ENCODE measurements around the gene OPRM1. TPM values are rescaled to one million over a fixed set of nuclear protein-coding genes. Genes with fewer than 3 reads are reported as not detected.

The OPRM1 gene
- total RNA-seq, 1 donor from 2014 or later: not detected

- no peak for DNase-seq (ENCODE audit: low spot score)
- peaks cover 5% of the 10 kb centered on the region for H3K4me1 Mint-ChIP-seq (ENCODE audit: low read depth)
- H3K27ac Mint-ChIP-seq (ENCODE audit: unreplicated experiment): peak overlapping the region; percentile 1
- no peak overlapping the region for H3K4me3 Mint-ChIP-seq (ENCODE audit: unreplicated experiment)
- peaks cover 3% of the 10 kb centered on the region for H3K36me3 Mint-ChIP-seq (ENCODE audit: low read depth)
- no peak for TF ChIP-seq CTCF (IDR thresholded peaks at IDR 0.05)
- peaks cover 3% of the 10 kb centered on the region for H3K9me3 Mint-ChIP-seq (ENCODE audit: low read depth)
- H3K27me3 Mint-ChIP-seq (ENCODE audit: low read depth): no peaks in the 10 kb centered on the region
Observed at GRCh38 chr6:154164397-154164796, 125.4 kb downstream of the OPRM1 start.

- H3K4me1 Mint-ChIP-seq (ENCODE audit: low read depth): peaks cover 5% of the 10 kb centered on the region
Observed at GRCh38 chr6:154165478-154165877, 126.4 kb downstream of the OPRM1 start.

GRCh38 chr6:154166140-154166539, 127.1 kb downstream of the OPRM1 start:
- Mint-ChIP-seq H3K4me3 (ENCODE audit: unreplicated experiment) (no peak overlapping the region), H3K4me1 (ENCODE audit: low read depth) (peaks cover 5% of the 10 kb centered on the region), H3K27ac (ENCODE audit: unreplicated experiment) (no peak overlapping the region), H3K27me3 (ENCODE audit: low read depth) (no peaks in the 10 kb centered on the region), H3K9me3 (ENCODE audit: low read depth) (peaks cover 3% of the 10 kb centered on the region), H3K36me3 (ENCODE audit: low read depth) (peaks cover 3% of the 10 kb centered on the region)
- no peak for TF ChIP-seq CTCF (IDR thresholded peaks at IDR 0.05)
- DNase-seq (ENCODE audit: low spot score): no peak

More at GRCh38 chr6:154165478-154165877, 126.4 kb downstream of the OPRM1 start:
- Mint-ChIP-seq H3K9me3 (ENCODE audit: low read depth) (peaks cover 3% of the 10 kb centered on the region), H3K36me3 (ENCODE audit: low read depth) (peaks cover 3% of the 10 kb centered on the region), H3K27ac (ENCODE audit: unreplicated experiment) (no peak overlapping the region), H3K4me3 (ENCODE audit: unreplicated experiment) (no peak overlapping the region), H3K27me3 (ENCODE audit: low read depth) (no peaks in the 10 kb centered on the region)
- TF ChIP-seq CTCF (IDR thresholded peaks at IDR 0.05): no peak
- no peak for DNase-seq (ENCODE audit: low spot score)

GRCh38 chr6:154167126-154167525, 128.1 kb downstream of the OPRM1 start:
- no peak overlapping the region for H3K27ac Mint-ChIP-seq (ENCODE audit: unreplicated experiment)
- no peak for DNase-seq (ENCODE audit: low spot score)
- H3K9me3 Mint-ChIP-seq (ENCODE audit: low read depth): peaks cover 3% of the 10 kb centered on the region
- TF ChIP-seq CTCF (IDR thresholded peaks at IDR 0.05): no peak
- H3K36me3 Mint-ChIP-seq (ENCODE audit: low read depth): peaks cover 3% of the 10 kb centered on the region
- H3K4me3 Mint-ChIP-seq (ENCODE audit: unreplicated experiment): no peak overlapping the region
- peaks cover 5% of the 10 kb centered on the region for H3K4me1 Mint-ChIP-seq (ENCODE audit: low read depth)
- H3K27me3 Mint-ChIP-seq (ENCODE audit: low read depth): no peaks in the 10 kb centered on the region

- peaks cover 7% of the 10 kb centered on the region for H3K36me3 Mint-ChIP-seq (ENCODE audit: low read depth)
- no peak overlapping the region for H3K27ac Mint-ChIP-seq (ENCODE audit: unreplicated experiment)
- peaks cover 3% of the 10 kb centered on the region for H3K27me3 Mint-ChIP-seq (ENCODE audit: low read depth)
- H3K4me1 Mint-ChIP-seq (ENCODE audit: low read depth): peaks cover 2% of the 10 kb centered on the region
- DNase-seq (ENCODE audit: low spot score): no peak
- no peak for TF ChIP-seq CTCF (IDR thresholded peaks at IDR 0.05)
- no peak overlapping the region for H3K4me3 Mint-ChIP-seq (ENCODE audit: unreplicated experiment)
- peaks cover 12% of the 10 kb centered on the region for H3K9me3 Mint-ChIP-seq (ENCODE audit: low read depth)
Observed at GRCh38 chr6:154169193-154169847, 130.3 kb downstream of the OPRM1 start.

Data from chondrocyte (in vitro differentiated cells).